NCI-H1436 (cell line): ENCODE data around the gene CACNA2D2.

Source experiments
- DNase-seq: peaks from one replicate; lab custom pipeline; 2025; lab: John Stamatoyannopoulos, UW

Gene CACNA2D2

DNA sequence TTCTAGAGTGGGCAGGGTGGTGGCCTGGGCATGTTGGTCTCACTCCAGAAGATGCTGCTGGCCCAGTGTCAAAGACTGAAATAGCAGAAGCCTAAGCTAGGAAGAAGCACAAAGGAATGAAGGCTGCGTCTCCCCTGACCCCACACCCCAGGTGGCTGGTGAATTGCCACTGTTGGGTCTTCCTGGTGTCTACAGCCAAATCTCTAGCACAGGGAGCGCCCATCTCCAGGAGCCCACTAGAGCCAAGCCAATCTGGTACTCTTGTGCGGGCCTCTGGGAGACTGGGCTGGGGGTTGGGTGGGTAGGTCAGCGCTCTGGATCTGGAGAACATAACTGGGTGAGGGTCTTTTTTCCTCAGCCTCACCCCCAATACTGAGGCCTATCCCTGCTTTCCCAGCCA is 176.3 kb downstream of the CACNA2D2 start:
- DNase-seq, result no peak

DNA sequence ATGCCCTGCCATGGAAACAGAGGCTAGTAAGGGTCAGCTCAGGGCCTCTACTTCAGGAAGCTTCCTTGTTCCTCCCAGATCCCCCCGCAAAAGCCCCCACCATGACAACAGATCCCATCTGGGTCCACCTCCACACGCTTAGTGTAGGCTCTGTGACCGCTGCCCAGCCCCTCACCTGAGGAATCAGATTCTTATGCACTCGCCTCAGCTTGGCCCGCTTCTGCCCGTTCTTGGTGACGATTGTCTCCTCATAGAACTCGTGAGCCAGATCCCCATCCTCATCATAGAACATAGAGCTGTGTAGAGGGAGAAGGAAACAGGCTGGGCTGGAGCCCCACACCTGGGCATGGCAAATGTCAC is 177.3 kb downstream of the CACNA2D2 start:
- no peak for DNase-seq

DNA sequence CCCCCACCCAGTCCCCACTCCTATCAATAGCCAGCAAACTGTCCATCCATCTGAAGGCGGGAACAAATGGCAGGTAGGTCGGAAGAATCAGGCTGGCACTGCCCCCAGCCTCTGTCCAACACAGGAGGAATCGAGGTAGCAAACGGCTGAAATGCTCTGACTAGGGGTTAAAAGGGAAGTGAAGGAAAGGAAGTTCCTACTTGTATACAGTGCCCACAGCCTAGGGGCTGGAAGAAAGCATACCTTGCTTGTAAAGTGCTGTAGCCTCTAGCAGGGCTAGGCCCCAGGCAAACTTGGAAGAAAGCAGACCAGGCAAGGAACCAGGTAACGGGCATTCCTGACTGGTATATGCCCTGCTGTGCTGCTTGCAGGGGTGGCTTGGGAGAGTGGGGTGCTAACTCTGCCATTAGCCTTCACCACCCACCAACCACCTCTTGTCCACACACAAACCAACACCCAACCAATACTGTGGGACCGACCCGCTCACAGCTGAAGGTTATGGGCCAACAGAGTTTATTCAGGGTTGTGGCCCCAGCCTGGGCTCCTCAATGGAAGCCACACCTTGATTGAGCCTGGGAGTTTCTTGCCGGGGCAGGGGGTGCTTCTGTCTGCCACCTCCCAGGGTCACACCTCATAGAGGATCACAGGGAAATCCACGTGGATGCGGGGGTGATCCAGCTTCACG is 177.8 kb downstream of the CACNA2D2 start:
- no peak for DNase-seq

DNA sequence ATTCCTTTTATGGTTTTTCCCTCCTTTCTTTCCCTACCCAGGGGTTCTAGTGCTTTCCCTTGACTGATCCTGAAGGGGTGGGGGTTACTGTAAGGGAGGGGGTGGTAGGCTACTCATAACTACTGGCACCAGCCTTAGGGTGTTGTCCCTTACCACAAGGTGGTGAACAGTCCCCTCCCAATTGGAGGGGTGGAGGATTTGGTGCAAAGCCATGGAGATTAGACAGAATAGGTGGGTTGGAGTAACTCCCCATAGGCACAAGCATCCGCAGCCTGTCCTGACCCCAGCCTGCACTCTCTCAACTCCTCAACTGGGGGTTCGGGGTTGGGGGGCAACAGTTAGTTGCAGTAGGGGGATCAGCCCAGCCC is 178.3 kb downstream of the CACNA2D2 start:
- DNase-seq, result no peak

DNA sequence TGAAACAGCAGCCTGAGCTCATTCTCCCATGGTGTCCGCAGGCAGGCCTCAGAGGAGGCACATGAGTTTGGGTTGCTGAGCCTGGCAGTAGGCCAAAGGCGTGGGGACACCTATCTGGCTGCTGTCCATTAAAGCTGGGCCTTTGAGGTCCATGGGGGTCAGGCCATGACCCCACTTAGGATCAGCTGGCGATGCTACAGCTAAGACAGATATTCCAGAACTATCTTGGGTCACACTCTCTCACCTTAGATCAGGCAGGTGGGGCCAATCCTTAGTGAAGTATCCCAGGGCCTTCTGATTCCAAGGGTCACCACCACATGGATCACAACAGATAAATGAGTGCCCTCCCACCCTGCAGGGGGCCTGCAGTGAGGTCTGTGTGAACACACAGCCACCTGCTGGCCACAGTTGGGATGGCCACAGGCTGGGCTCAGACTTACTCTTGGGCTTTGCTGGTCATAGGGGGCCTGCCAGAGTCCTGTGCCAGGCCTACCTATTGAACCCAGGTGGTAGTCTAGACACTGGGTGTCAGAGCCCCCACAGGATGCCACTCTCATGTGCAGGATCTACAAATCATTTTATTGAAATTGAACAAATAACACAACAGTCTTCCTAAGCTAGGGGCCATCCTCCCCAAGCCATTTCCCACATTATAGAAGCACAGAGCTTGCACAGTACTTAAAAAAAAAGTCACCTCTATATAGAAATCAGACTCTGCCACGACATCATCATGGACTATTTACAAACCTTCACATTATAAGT is 178.9 kb downstream of the CACNA2D2 start:
- no peak for DNase-seq

DNA sequence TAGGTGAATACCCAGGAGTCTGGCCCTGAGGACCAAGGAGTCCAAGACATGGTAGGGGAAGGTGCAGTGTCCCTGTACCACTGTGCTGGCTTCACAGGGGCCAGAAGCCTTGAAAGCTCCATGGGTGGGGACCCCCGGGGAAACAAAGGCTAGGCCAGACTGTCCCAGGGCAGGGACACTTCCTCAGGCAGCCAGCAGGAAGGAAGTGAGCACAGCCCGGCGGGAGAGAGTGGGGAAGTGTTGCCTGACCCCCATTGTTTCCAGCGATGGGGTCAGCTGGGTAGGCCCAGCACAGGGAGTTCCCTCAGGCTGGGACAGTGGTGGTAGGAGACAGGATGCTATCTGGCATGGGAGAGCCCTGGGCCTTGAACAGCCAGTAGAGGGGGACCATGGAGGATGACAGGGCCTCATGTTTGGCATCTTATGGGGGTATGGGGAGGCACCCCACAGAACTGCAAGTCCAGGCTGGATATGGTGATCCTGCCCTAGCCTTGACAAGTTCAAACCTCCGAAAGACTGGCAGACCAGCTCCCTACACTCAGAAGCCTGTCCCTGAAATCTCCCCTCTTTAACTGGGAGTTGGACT is 179.7 kb downstream of the CACNA2D2 start:
- no peak for DNase-seq

DNA sequence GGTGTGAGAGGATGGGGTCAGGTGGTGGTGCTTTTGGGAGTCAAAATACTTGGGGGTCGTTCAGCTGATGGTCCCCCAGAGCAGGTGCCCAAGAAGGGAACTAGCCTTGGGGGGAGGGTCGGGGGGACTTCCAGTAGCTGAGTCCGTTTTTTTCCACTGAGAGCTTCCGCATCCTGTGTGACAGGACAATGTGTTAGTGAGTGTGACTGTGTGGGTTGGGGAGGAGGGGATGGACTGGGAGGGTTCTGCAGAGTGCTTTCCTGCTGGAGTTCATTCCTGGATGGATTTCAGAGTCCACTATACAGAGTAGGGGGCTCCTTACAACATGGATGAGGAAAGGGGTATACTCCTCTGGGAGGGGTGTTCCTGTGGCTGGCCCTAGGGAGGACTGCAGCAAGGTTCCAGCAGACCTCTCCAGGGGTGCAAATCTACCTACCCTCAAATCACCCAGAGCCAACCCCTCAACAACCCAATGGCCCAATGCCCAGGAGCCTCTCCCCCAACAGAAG is 180.3 kb downstream of the CACNA2D2 start:
- DNase-seq, result no peak

DNA sequence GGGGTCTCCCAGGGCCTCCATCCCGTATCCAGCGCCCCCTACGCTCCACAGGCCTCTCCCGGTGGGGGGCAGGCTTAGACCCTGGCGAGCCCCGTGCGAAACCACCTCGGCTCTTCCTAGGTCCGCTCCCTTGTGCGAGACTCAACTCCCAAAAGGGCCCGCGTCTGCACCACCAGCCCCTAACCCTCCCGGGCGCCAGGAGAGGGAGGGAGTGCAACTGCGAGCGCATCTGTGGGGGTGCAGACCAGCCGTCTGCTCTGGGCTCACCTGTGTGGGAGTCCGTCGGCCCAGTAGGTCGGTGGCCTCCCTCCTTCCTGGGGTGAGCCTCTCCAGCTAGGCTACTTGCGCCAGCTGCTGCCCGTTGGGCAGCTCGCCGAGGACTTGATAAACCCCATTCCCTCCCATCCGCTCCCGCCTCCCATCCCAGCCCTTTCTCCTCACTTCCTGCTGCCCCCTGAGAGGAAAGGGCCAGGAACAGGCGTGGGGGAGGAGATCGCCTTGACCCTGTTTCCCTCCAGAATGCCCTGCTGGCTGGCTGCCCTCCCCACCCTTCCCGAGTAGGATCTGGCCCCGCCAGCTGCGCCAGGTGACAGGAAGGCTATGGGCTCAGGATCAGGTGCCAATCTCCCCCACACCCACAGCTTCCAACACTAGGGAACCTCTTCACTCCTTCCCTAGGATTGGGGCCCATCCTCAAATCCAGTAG is 180.9 kb downstream of the CACNA2D2 start, which contains the start of gene HYAL2:
Gene HYAL2 (minus strand): TSS at position 360 of the 706 bp plus-strand sequence. CDS start 2,256 bp downstream, outside the sequence.
- DNase-seq, result no peak

DNA sequence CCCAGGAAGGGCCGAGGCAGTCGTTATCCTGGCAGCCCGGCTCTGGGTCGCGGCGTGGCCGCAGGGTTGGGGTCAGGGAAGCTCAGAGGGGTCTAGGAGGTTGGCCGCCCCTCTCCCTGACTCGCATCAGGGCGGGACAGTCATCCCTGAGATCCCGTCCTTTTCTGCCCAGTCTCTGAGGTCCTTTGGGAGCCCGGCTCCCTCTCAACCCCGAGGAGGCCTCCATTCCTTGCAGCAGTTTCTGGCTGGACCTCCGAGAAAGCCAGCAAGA is 181.4 kb downstream of the CACNA2D2 start:
- DNase-seq, result no peak

DNA sequence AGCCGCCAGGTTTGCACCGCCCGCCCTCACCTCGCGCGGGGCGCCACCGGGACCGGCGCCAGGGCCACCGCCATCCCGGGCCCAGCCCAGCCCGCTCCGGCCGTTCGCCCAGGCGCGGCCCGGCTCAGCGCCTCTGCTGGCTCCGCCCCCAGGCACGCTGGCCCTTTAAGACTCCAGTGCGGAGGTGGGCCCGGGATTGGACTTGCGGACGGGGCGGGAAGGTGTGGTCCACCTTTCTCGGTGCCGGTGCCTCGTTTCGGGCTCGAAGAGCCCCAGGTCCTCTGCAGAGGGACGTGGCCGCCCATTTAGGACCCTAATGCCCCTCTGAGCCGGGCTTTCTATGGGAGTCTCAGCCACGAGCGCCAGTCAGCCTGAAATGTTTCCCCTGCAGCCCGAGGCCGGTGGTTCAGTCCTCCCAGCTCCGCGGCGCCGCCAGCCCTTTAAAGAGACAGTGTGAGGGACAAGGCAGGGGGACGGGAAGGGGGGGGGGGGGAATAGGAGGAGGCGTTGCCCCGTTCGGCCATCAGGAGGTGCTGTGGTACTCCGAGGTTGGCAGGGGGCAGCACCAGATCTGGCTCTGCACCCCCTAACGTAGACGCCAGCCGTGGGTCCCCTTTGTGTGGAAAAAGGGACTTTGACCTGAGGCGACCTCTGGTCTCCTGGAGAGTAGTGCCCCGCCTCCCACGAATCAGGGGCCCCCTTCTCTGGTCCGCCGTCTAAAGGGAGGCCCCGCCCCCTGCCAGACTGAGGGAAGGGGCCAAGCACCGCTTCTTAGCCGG is 181.9 kb downstream of the CACNA2D2 start:
- peak; percentile 72 for DNase-seq

DNA sequence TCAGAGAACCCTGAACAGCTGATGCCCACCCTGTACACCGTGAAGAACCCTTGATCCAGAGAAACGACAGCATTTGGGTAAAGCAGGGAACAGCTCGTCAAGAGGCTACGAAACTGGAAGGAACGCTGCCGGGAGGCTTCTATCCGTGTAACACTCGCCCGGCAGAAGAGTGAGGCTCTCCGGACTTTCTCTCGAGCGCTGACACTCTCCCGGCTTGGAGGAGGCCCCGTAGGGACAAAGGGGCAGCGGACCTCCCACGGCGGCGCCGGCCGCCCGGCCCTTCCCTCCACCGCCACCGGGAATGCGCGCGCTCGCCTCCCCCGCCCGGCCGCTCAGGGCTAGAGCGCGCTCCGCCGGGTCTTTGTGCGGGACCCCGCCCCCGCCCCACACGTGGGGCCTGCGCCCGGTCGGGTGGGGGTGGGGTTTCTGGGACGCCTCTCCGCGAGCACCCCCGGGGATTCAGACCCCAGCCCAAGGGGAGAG is 182.5 kb downstream of the CACNA2D2 start:
- peak; percentile 61 for DNase-seq

DNA sequence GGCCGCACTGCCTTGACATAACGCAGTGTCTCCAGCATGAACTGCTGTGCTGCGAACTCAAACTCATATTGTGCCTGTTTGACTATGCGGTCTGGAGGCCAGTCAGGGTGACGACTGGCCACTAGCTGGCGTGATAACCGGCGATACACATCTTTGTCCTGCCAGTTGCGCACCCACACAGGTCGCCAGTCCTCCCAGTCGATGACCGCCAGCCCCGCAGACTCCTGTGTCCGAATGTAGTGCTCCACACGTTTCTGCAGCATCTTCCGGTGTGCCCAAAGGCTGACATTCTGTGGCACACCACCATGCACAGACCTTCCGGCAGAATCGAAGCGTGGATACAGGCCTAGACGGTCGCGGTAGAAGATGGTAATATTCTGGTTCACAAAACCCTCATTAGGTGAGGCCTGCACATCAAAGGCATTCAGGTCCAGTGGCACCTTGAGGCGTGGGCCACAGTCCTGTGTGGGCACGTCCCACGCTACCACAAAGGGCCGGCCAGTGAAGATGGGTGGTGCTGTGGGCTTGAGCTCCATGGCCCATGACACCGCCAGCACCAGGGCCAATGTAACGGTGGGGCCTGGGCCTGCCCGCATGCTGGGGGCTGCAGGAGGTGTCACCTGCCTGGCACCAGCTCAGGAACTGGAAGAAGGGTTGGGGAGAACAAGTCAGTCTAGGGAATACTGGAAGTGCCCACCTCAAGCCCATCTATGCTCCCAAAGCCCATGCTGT is 183.4 kb downstream of the CACNA2D2 start:
- no peak for DNase-seq

DNA sequence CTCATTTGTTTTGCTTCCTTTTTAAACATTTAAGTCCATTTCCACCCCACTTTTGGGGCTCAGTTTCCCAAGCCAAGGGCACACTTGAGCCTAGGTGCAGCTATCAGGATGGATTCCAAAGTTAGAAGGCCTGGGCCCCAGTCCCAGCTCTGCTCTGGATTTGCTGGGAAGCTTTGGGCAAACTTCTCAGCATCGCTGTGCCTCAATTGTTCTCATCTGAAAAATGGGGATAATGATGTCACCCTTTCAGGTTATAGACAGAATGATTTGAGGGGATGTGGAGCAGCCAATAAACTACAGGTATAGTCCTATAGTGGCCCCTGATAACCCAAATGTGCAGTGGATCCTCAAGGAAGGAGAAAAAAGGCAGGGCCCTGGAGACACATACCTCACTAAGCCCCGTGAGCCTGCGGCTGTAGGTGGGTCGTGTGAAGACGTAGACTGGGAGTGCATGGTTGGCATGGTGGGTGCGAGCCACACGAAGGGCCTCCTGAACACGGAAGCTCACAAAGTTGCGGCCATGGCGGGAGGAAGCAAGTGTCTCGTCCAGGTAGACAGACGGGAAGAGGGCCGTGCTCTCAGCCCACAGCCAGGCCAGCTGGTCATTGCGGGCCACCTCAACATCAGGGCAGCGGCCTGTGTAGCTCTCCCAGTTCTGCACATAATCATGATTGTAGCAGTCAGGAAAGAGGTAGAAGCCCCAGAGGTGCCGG is 184.1 kb downstream of the CACNA2D2 start:
- no peak for DNase-seq

DNA sequence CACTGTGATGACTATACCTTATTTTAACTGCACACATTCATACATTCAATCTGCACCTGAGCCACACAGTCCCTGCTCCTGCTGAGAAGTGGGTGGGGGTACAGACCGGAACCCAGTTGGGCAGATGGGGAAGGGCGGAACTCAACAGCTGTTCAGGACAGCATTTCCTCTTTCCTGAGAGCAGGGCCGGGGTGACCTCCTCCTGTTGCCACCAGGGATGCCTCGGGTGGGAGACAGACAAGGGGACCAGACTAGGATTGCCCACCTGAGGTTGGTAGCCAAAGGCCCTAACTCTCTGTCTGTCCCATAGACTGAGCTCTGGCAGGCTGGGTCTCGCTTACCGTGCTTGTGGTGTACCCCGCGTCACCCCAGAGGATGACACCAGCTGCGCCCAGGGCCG is 184.8 kb downstream of the CACNA2D2 start:
- no peak for DNase-seq

DNA sequence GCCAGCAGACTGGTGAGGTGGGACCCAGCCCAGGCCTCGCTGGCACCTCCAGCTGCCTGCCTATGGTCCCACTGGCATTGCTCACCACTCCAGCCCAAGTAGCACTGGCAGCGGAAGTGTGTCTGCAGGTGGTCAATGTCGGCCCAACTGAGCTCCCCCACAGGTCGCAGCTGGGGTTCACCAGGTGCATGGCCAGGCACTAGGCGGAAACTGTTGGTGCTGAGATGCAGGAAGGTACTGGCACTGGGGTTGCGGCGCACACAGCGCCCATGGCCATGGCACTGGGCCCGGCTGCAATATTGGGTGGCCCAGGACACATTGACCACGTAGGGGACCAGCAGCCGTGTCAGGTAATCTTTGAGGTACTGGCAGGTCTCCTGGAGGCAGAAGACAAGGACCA is 185.3 kb downstream of the CACNA2D2 start:
- DNase-seq, result no peak

DNA sequence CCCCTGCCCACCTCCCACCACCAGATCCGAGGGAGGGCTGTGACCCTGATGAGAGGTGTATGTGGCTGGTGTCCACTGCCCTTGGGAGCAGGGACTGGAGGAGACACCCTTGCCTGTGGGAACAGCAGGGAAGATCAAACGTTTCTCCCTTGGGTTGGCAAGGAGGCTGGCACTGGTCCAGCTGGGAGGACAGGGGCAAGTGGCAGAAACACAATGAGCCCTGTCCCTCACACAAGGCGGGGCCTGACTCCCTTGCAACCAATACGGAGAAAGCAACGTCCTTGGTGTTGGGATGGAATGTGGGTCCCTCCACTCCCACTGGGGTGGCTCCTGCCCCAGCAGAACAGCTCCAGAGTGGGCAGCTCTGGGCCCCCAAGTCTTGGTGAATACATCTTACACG is 186.1 kb downstream of the CACNA2D2 start:
- DNase-seq, result no peak

DNA sequence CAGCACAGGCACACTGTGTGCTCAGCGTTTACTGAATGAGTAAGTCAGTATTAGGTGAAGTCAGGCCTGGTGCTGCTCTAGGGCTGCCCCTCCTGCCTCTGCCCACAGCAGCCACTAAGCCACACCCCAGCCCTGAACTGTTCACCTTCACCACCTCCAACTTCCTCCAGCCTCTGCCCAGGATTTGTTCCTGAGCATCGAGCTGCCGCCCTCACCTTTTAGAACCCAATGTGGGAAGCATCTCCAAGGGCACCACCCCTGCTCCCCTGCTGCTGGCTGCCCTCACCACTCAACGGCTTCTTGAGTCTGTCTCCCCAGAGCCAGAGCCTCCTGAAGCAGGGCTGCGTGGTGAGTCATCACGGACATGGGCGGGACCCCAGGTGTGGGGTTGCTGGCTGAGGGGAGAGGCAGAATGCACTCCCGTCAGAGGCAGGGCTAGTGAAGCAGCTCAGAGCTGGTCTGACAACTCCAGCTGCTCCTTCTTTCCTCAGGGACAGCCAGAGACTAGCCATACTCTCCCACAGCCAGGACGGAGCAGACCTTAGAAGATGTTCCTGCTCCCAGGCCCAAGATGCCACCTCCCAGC is 186.7 kb downstream of the CACNA2D2 start:
- no peak for DNase-seq

DNA sequence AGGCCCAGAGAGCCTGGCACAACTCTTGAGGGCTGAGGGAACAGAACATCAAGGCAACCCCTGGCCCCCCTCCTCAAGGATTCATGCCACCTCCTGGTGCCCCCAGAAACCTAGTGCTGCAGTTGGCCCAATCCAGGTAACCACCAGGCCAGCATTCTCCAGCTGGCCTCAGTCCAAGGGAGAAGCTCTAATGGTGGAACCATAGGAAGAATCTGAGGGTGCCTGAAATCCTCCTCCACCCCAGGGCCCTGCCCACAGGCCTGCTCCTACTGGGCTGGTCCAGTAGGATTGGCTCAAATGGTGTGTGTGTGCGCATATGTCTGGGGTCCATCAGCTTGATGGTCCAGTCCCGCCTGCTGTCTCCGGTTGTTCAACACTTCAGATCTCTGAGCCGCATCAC is 188.6 kb downstream of the CACNA2D2 start:
- no peak for DNase-seq

DNA sequence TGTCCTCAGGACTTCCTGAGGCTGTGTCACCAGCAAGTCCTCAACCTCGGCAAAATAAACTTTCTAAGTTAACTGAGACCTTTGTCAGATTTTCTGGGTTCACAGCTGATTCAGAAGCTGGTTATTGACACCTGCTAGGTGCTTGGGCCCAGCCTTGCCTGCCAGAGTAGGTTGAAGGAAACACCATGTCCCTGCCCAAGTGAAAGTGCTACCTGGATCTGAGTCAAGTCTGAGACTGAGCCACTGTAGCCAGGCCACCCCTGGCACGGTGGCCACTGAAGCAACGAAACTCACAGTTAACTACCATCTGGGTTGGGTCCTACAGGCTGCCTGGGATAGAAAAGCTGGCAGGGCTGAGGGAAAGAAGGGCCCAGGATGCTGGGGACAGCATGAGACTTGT is 189.1 kb downstream of the CACNA2D2 start:
- no peak for DNase-seq
